NK-92 (cell line): ENCODE measurements around the gene BCR.
"Not testable (repeated sequence)": the region's sequence is repeated elsewhere in the genome, so short reads cannot be mapped to it uniquely, and the experiment has no call there.

Experiments used
- DNase-seq: peaks from one replicate; lab custom pipeline; 2025; ENCODE audit not compliant: unreplicated experiment; lab: John Stamatoyannopoulos, UW

Gene BCR

GRCh38 chr22:23285734-23286133, 105.4 kb downstream of the BCR start:
- DNase-seq: no peak

GRCh38 chr22:23286296-23286695, 106.0 kb downstream of the BCR start:
- no peak for DNase-seq

DNA sequence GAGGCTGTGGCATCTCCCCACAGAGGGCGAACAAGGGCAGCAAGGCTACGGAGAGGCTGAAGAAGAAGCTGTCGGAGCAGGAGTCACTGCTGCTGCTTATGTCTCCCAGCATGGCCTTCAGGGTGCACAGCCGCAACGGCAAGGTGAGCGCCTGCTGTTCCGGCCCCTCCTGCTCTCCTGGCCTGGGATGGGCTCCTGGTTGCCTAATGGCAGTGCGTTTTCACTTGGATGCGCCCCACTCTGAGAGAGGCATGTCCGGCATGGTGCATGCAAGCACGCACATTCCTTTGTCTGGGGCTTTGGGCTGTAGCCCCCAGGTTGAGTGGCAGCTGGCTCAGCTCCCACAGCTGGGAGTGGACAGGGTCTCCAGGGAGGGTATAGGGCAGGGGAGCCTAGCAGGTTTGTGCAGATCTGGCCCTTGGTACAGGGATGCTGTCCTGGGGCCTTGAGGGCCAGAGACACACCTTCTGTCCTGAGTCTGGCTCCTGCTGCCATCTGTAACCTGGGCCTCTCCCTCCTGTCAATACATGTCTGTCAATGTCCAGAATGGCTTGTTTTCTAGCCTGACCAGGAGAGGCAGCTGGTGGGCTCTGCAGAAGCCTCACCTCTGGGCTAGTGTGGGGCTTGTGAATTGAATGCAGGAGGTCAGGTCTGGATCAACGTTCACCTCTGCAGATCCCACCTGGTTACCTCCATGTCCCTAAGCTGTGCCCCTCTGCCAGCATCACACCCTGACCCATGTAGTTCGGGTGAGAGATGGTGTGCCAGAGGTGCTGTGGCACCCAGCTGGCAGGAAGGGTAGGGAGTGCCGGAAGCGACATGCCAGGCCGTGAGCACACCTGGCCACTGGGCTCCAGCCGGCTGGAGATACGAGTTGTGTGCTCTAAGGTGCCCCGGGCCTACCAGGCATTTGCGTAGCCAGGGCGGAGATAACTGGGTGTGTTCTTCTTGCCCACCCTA, 107.1 kb downstream of the BCR start:
- DNase-seq: no peak

DNA sequence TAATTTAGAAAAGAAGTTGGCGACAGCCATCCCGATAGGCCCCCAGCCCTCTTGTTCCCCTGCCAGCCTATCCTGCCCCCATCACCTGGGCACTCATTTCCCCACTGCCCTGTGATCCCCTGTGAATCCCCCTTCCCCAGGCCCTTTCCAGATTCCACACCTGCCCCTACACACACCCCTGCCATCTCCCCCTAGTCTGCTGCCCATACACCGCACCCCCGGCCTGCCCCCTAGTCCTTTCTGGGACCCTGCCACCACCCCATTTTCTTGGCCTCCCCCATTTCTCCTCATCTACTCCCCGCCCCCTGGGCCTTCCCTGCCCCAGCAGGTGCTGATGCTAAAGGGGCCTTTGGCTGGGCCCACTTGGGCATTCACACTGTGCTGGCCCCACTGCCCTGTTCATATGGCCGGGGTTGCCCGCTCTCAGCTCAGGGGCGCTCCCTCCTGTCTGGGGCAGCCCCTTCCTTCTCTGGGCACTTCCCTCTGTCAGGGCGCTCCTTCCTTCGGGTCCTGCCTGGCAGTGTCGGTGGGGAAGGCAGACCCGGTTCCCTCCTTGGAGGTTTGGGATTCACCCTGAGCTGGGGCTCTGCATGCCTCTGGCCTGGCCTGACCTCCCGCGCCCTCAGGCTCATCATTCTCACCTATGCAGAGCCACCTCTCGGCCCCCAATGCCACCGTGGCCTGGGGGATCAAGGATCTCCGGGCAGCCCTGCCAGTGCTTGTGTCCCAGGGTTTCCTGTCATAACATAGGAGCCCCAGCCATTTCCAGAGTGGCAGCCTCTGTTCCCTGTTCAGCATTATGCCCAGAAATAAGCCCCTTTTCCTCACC, 108.2 kb downstream of the BCR start:
- no peak for DNase-seq

- no peak for DNase-seq
Measured at GRCh38 chr22:23289130-23289503, 108.8 kb downstream of the BCR start.

GRCh38 chr22:23289851-23290724, 109.8 kb downstream of the BCR start:
- no peak for DNase-seq

DNA sequence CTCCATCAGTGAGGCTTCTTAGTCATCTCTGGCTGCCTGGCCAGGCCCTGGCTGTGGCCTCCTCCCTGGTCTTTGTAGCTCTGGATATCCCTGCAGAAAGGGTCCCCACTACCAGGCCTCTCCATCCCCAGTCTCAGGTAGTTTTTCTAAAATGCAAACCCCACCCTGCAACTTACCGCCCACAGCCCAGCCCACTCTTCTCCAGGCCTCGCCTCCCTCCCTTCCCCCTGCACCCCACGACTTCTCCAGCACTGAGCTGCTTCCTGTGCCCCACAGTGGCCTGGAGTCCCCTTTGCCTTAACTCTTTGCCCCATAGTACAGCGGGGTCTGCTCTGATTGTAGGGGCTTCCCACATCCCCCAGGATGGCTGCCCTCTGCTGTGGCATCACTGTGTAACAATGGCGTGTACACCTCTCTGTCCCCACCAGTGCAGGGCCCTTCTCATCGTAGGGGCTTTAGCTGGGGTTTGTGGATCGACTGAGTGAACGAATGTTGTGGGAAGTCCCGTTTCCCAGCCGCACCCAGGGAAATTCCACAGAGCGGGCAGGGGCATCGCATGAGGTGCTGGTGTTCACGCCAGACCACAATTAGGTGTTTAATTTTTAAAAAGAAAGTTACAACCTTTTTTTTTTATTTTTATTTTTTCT, 111.6 kb downstream of the BCR start:
- DNase-seq: no peak

- no peak for DNase-seq
Measured at GRCh38 chr22:23292453-23293350, 112.4 kb downstream of the BCR start.

- DNase-seq: no peak
Measured at GRCh38 chr22:23293720-23294119, 113.4 kb downstream of the BCR start.

DNA sequence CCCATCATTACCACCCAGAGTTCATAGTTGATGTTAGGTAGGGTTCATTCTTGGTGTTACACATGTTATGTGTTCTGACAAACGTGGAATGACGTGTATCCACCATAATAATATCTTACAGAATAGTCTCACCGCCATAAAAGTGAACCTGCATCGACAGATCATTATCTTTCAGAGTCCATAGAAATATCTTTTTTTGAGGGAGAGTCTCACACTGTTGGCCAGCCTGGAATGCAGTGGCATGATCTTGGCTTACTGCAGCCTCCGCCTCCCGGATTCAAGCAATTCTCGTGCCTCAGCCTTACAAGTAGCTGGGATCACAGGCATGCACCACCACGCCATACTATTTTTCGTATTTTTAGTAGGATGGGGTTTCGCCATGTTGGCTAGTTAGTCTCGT, 113.9 kb downstream of the BCR start:
- DNase-seq: no peak

GRCh38 chr22:23300476-23300875, 120.2 kb downstream of the BCR start:
- DNase-seq: no peak

- DNase-seq: no peak
Measured at GRCh38 chr22:23301591-23301990, 121.3 kb downstream of the BCR start.

DNA sequence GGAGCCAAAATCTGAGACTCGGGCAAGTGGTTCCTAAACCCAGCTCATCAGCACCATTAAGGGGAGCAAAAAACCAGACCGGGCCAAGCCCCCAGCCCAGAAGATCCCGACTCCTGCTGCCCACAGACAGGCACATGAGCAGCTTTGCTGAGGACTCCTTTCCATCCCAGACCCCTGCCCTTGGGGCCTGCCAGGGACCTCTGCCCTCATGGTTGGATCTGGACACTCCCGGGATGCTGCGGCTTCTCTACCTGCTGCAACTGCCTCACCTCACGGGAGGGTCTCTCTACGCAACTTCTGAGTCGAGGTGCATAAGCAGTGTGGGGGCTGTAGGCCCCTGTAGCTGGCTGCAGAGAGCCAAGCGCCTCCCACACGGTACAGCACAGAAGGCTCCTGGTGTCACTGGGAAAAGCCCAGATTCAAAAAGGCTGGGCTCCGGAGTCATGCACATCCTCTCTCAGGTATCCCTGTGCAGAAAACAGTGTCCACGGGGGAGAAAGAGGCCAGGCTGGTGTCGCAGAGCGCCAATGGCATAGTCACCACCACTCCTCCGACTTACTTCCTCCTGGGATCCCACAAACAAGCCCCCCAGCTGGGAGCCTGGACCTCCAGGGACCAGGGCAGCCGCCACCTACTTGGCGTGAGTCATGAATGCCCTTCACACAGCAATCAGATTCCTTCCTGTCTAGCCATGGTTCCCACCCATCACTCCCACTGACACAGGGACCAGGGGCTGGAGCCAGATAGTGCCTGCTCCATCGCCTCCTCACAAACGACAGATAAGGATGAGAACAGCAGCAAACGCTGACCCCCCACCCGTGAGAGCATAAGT, 122.1 kb downstream of the BCR start:
- DNase-seq: no peak

DNA sequence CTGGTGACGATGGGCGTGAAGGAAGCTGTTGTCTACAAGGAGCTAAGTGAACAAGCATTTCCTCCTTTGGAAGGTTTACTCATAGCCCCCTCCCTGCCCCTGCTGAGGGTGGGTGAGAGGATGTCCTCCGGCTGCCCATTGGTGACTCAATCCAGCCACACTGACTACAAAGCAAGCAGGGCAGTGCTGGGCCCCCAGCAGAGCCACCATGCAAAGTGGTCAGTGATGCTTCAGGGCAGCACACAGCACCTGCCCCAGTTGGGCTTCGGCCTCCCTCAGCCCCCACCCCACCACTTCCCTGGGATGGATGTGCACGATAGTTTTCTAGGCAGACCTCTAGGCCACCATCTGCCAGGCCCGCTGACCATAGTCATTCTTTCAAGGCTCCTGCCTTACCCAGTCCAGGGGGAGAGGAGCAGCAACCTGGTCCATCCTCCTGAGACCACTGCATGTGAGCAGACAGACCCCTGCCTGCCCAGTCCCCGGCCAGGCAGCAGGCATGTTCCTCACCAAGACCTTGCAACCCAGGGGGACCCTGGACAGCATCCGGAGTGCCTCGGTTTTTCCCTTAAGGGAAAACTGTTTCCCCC, 125.1 kb downstream of the BCR start:
- DNase-seq: no peak

- no peak for DNase-seq
Measured at GRCh38 chr22:23305922-23306374, 125.6 kb downstream of the BCR start.

GRCh38 chr22:23306438-23306921, 126.2 kb downstream of the BCR start:
- DNase-seq: no peak

GRCh38 chr22:23306926-23307325, 126.6 kb downstream of the BCR start:
- DNase-seq: no peak

- DNase-seq: not testable (repeated sequence)
Measured at GRCh38 chr22:23307511-23307910, 127.2 kb downstream of the BCR start.
